Fibroblast of mammary gland (primary cell): Measurements from ENCODE around the gene TNF.

Experiments used
- DNase-seq: peaks from one replicate; pipeline ENCODE4 v3.0.0-alpha.2; 2010; ENCODE audit warnings: low read depth
- H3K4me3 ChIP-seq: 2 replicates; pipeline ENCODE4 v1.5.1; 2011; ENCODE audit warnings: low read depth, mild to moderate bottlenecking, low read length, moderate library complexity; ENCODE audit not compliant: control insufficient read depth
- CTCF ChIP-seq: conservative IDR thresholded peaks from 2 replicates; pipeline ENCODE4 v1.5.1; 2011; ENCODE audit warnings: low read depth, low read length, inconsistent platforms; ENCODE audit not compliant: control insufficient read depth, insufficient read depth

Gene TNF

GRCh38 chr6:31575335-31575901, at the start of gene TNF:
Gene TNF (plus strand): TSS chr6:31575565. CDS start chr6:31575742, 177 bp downstream.
- no peak for TF ChIP-seq CTCF
- no peak for DNase-seq
- H3K4me3 ChIP-seq: no peak within 1 kb of the TSS

DNA sequence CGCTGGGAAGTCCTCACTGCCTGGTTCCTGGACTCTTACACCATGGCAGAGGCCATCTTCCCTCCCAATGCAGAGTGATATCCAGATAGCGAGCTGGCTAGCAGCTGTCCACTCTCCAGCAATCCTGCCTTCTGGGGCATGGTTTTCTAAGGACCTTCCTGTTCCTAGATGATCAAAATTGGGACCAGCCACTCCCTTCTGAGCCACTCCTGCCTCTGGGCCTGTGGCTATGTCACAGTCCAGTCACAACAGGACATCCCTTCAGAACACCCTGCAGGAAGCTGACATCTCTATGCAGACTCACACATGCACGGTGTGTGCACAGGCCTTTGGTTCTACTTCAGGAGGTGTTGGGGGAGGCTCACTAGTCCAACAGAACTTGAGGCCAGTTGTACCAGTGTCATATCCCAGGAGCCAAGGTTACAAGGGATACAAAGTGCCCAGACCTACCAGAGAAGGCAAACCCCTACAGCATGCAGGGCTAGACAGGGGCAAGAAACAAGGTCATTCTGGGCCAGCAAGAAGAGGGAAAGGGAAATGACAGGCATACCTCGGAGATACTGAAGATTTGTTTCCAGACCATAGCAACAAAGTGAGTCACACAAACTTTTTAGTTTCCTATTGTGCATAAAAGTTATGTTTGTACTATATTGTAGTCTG, 49.3 kb upstream of the TNF start:
- TF ChIP-seq CTCF: no peak
- DNase-seq: no peak
- H3K4me3 ChIP-seq: no peak overlapping the region

DNA sequence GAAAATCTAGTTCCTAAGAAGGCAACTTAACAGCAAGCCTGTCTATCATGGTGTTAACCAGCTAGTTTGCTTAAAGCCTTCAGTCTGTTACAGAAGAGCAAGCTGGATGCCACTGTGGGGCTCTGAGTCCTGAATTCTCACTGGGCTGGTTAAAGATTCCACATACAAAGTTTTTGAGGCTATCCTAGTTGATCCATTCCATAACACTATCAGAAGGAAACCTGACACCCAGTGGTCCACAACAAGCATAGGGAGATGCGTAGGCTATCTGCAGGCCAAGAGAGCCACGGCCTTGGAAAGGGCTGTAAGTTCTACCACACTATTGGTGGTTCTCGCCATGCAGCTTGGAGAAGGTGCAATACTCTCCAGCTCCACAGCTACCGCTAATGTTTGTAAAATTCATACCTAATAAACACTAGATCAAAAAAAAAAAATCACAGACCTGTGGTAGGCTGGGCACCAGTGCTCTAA, 47.0 kb upstream of the TNF start:
- no peak for TF ChIP-seq CTCF
- DNase-seq: no peak

GRCh38 chr6:31528821-31529328, 46.5 kb upstream of the TNF start, which contains the start of gene MCCD1:
Gene MCCD1 (plus strand): TSS chr6:31528962. CDS start chr6:31529015, 53 bp downstream.
- TF ChIP-seq CTCF: no peak
- no peak within 1 kb of the TSS for H3K4me3 ChIP-seq
- DNase-seq: no peak

More for the DNA sequence above, 47.0 kb upstream of the TNF start:
- H3K4me3 ChIP-seq: no peak overlapping the region

GRCh38 chr6:31529329-31530150, 45.8 kb upstream of the TNF start:
- no peak overlapping the region for H3K4me3 ChIP-seq
- DNase-seq: no peak
- TF ChIP-seq CTCF: no peak

DNA sequence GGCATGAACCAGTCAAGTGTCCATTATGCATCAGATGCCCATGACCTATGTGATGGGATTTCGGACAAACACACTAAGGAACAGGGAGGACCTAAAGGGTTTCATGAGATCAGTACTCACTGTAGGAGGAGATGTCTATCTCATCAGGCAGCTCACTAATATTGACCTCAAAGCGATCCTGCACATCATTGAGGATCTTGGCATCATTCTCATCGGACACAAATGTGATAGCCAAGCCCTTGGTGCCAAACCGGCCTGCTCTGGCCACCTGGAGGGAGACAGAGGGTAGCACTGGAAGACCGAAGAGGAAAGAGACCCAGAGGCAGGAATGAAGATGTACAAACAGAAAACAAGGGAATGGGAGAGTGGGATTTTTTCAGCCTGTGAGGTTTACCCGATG, 44.7 kb upstream of the TNF start:
- DNase-seq: no peak
- peak; percentile 8 for TF ChIP-seq CTCF

More for the DNA sequence above, 44.7 kb upstream of the TNF start:
- H3K4me3 ChIP-seq: no peak overlapping the region
